Activated T-helper 9 cell treated with anti-CD3 and anti-CD28 coated beads, Interleukin-2, amount 50 U/mL, for 16 hours (primary cell): Measurements from ENCODE around the gene HSD17B8.
"Not testable (repeated sequence)": the region's sequence is repeated elsewhere in the genome, so short reads cannot be mapped to it uniquely, and the experiment has no call there.

ENCODE experiments used
- DNase-seq: peaks from one replicate; pipeline ENCODE4 v3.0.0-alpha.2; 2020; ENCODE audit warnings: low read depth

Gene HSD17B8

GRCh38 chr6:33207552-33208090 lies 3.2 kb downstream of the HSD17B8 start:
- DNase-seq, result no peak

DNA sequence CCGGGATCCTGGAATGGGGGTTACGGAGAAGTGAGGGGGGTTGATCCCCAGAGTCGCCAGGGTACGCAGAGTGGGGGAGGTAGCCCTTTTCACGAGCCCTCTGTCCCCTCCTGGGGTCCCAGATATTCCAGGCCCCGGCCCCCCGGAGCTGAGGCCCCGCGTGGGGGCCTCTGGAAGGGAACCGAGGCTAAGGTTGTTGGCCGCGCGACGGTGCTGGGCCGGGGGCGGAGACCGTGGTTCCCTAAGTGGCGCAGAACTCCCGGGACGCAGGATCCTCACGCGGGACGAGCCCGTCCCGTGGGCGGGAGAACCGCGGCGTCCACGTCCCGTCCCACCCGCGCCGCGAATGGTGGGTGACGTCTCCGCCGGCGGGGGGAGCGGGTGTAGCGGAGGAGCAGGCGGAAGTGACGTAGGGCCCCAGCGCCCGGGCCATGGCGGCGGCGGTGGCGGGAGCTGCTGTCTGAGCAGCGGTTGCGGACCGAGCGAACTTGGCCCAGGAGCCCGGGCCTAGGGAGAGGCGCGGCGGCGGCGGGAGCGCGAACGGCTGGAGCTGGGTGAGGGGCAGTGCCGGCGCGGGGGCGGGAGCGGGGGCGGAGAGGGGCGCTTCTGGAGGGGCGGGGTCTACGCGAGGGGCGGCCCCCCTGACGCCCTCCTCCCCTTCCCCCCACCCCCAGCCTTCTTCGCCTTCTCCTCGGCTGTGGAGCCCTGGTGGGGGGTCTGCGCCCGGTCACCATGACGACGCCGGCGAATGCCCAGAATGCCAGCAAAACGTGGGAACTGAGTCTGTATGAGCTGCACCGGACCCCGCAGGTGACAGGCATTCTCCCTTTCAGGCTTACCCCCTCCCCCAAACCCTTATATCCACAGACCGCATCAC lies 3.9 kb downstream of the HSD17B8 start, which contains the start of gene RING1:
Gene RING1, plus strand, starts transcription at position 410 of the 877 bp plus-strand sequence. Its CDS starts 323 bp downstream, at position 733.
- DNase-seq, result peak; percentile 79

GRCh38 chr6:33209856-33210255 lies 5.4 kb downstream of the HSD17B8 start:
- no peak for DNase-seq

- DNase-seq, result no peak
Observed at GRCh38 chr6:33211136-33211535, 6.7 kb downstream of the HSD17B8 start.

DNA sequence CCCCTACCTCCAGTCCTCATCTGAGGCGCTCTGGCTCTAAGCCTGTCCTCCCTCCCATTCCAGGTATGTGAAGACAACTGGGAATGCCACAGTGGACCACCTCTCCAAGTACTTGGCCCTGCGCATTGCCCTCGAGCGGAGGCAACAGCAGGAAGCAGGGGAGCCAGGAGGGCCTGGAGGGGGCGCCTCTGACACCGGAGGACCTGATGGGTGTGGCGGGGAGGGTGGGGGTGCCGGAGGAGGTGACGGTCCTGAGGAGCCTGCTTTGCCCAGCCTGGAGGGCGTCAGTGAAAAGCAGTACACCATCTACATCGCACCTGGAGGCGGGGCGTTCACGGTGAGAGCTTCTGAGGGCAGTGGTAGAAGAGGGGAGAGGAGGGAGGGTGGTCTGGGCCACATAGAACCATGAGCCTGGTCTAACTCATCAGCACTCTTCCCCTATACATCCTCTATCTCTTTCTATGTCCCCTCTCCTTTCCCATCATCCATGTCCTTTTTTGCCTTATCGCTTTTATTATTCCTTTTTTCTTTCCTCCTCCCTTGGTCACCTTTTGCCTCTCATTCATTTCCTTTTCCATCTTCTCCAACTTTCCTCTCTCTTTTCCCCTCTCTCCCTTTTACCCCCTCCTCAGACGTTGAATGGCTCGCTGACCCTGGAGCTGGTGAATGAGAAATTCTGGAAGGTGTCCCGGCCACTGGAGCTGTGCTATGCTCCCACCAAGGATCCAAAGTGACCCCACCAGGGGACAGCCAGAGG lies 7.4 kb downstream of the HSD17B8 start:
- DNase-seq, result no peak

DNA sequence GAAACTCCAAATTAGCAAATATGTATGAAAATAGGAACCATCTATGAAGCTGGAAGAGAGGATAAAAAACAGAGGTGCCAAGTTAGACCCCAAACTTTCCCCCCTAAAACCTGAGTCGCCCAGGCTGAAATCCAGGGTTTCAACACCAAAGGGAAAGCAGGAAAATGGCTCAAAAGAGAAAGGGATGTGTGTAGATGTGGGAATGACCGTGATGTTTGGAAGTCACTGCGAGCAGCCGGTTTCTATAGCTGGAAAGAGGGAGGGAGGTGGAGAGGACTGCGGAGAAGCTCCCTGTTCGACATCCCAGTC lies 8.4 kb downstream of the HSD17B8 start:
- no peak for DNase-seq

DNA sequence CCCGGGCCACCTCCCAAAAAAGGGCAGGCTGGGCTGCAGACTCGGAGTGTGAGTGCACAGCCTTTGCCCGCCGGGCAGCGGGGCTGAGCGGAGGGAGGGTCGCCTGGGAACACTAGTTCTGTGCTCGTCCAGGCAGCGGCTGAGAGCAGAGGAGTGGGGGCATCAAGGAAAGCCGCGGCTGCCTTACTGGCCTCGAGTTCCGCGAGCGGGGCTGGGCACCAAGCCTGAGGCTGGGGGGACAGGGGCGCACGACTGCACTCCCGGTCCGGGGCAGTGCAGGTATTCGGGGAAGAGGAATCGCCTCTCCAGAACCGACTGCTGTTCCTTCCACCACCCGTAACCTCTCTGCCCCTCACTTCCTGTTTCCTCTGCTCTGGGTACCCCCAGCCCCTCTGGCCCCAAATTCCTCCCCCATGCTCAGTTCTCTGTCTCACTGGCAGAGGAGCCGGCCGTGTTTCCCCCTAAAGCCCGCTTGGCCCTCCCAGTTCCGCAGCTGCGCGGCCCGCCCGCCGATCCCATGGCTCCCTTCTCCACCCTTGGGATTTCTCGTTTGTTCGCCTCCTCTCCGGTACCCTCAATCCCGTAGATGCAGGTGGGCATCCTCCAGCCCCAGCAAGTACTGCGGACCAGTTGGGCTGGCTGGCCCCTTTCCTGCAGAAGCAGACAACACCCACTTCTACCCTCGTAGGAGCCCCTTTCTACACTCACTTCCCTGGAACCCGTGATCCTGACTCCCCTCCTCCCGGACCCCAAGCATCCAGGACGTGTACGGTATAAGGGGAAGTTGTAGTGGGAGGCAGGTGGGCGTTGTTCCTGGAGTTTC lies 8.9 kb downstream of the HSD17B8 start:
- no peak for DNase-seq

DNA sequence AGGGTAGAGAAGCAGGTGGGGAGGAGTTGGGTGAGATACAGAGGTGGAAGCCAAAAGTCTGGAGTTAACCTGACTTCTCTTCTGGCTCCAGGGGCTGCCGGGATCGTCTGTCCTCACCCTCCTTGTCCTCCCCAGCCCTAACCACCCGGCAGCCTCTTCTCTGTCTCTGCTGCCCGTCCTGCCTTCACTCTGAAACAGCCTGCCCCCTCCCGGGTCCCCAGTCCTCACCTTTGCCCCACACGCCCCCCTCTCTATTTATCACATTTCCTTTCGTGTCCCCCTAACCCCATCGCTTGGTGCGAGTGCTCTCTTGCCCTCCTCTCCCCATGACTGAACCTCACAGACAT lies 9.5 kb downstream of the HSD17B8 start:
- DNase-seq, result no peak

- no peak for DNase-seq
Observed at GRCh38 chr6:33215271-33216116, 11.0 kb downstream of the HSD17B8 start.

DNA sequence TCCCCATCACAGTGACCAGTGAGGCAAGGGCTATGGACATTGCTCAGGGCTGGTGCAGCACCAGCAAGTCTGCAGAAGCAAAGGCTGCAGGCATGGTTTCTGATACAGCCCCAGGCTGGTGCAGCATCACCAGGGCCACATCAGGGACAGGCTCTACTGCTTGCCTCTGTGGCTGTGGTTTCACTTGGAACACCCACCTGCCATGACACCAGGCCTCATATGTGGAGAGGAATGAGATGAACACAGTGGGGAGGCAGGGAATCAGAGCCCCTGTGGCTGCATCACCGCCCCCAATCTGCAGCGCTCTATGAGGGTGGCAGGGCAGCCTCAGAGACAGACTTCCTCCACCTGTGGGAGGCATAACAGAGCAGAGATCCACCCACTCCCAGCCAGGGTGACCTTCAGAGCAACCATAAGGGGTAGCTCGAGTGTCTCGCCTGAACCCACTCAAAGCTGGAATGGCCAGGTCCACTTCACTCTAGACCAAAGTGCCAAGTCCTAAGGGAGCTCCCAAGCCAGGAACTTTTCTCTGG lies 11.7 kb downstream of the HSD17B8 start:
- DNase-seq, result no peak

DNA sequence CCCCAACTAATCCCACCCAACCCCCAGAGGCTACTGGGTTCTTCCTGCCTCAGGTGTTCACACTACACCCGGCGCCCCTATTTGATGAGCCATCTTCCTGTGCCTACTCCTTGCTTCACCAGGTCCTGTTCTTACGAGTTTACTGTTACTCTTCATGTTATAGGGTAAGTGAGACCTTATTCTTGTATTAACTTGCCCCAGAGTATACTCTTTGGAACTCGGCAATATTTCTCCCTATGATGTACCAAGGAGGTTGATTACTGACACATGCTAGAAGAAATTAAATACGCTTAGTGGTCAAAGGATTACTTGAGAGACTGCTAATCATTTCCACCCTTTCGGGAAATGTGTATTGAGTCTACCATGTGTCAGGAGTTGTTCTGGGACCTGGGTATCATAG lies 12.8 kb downstream of the HSD17B8 start:
- no peak for DNase-seq

DNA sequence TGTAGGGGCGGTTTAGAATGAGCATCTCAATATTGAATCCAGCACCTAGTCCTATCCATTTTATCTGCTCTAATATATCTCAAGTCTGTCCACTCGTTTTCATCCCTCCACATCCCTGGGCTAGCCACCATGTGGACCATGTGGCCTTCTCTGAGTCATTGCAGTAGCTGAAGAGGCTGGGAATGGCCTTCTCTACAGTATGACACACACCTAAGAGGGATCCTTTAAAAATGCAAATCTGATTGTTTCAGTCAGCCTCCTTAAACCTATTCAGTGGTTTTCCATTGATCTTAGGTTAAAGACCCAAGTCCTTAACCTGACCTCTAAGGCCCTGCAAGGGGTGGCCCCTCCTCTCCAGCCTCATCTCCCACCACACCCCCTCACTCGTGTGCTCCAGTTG lies 13.2 kb downstream of the HSD17B8 start:
- no peak for DNase-seq

GRCh38 chr6:33226503-33227120 lies 22.2 kb downstream of the HSD17B8 start:
- not testable (repeated sequence) for DNase-seq

GRCh38 chr6:33235221-33235634 lies 30.8 kb downstream of the HSD17B8 start:
- DNase-seq, result no peak

- DNase-seq, result no peak
Observed at GRCh38 chr6:33236328-33236727, 31.9 kb downstream of the HSD17B8 start.

- DNase-seq, result no peak
Observed at GRCh38 chr6:33236852-33237251, 32.4 kb downstream of the HSD17B8 start.

GRCh38 chr6:33237741-33238140 lies 33.3 kb downstream of the HSD17B8 start:
- no peak for DNase-seq

DNA sequence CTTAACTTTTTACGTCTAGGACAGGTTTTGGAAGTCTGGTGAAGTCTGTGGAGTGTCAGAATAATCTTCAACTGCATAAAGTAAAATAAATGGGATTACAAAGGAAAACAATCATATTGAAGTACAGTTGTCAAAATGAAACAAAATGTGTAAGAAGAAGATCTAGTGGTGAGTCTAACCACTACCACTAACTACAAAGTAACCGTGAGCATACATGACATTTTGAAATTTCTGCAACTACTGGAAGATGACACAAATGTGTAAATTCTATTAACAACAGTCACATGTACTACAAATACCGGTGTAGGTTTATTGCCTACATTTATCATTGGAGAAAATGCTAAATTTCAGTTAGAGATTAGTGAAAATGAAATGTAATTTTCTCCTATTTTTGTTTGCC lies 37.5 kb downstream of the HSD17B8 start:
- no peak for DNase-seq

- no peak for DNase-seq
Observed at GRCh38 chr6:33243476-33243875, 39.0 kb downstream of the HSD17B8 start.

- peak; percentile 85 for DNase-seq
Observed at GRCh38 chr6:33247977-33248642, 43.7 kb downstream of the HSD17B8 start.
